HFFc6 (cell line): ENCODE results near the gene SUV39H2. TPM values are rescaled to one million over a fixed set of nuclear protein-coding genes. Genes with fewer than 3 reads are reported as not detected.
A peak's percentile ranks its signal among the peaks of the same experiment; 100 is the strongest.
"Not testable (repeated sequence)": the region's sequence is repeated elsewhere in the genome, so short reads cannot be mapped to it uniquely, and the experiment has no call there.

Experiments
- DNase-seq: peaks from one replicate; pipeline ENCODE4 v3.0.0-alpha.2; 2018
- H3K27ac Mint-ChIP-seq: 2 replicates; pipeline ENCODE4 v1.8.0; 2020; ENCODE audit warnings: mild to moderate bottlenecking, mixed read lengths
- H3K27me3 Mint-ChIP-seq: 2 replicates; pipeline ENCODE4 v1.8.0; 2021; ENCODE audit warnings: mild to moderate bottlenecking, moderate library complexity, mixed read lengths; ENCODE audit not compliant: insufficient read depth
- H3K36me3 Mint-ChIP-seq: 2 replicates; pipeline ENCODE4 v1.8.0; 2021; ENCODE audit warnings: low read depth, mixed read lengths
- H3K4me1 Mint-ChIP-seq: 2 replicates; pipeline ENCODE4 v1.8.0; 2020; ENCODE audit warnings: low read depth, mixed read lengths
- H3K4me3 Mint-ChIP-seq: 2 replicates; pipeline ENCODE4 v1.8.0; 2020; ENCODE audit warnings: mild to moderate bottlenecking, moderate library complexity, mixed read lengths
- H3K9me3 Mint-ChIP-seq: 2 replicates; pipeline ENCODE4 v1.8.0; 2020; ENCODE audit warnings: mild to moderate bottlenecking, mixed read lengths
- total RNA-seq, 6 experiments: library from RNA; stranded (reverse); fragmentation: NEBNext Ultra II Directional; extraction: Animal tissue kit (Norgen Biotek cat#: 25700); gene quantifications; 2 replicates in 1 of 6; 3 replicates in 5 of 6; pipeline ENCODE4 v1.2.3, GENCODE V29; 2021
- TF ChIP-seq, protein P1 (sequence below): fragments of 200-600 bp; sonication (generic); IDR thresholded peaks from 2 replicates; pipeline ENCODE4 v1.5.0; 2021; ENCODE audit warnings: antibody characterized with exemption, mild to moderate bottlenecking

The SUV39H2 gene
- total RNA-seq, 6 experiments from 2014 or later: 8.6 to 18.1 (median 13.9) TPM

DNA sequence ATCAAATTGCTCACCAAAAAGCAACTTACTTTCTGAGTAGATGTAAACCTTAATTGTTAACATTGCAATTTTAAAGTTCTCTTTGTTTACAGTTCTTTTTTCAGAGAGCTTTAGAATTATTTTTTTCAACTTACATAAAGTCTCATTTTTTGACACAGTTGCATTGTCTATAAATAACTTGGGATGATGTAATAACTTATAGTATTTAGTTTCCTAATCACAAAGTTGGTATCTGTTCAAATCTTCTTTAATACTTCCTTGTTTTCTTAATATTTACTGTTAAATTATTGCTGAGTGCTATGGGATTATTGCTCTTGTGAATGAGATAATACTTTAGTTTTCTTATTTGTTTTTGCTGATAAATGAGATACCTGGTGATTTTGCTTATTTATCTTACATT, 18.9 kb upstream of the SUV39H2 start:
- H3K9me3 Mint-ChIP-seq: no peaks in the 10 kb centered on the region
- H3K4me3 Mint-ChIP-seq: no peak overlapping the region
- no peaks in the 10 kb centered on the region for H3K4me1 Mint-ChIP-seq
- peaks cover 6% of the 10 kb centered on the region; the same call in 1 of the 2 replicates for H3K36me3 Mint-ChIP-seq
- H3K27me3 Mint-ChIP-seq: no peaks in the 10 kb centered on the region
- no peak overlapping the region for H3K27ac Mint-ChIP-seq
- no peak for DNase-seq
- TF ChIP-seq, protein P1, sequence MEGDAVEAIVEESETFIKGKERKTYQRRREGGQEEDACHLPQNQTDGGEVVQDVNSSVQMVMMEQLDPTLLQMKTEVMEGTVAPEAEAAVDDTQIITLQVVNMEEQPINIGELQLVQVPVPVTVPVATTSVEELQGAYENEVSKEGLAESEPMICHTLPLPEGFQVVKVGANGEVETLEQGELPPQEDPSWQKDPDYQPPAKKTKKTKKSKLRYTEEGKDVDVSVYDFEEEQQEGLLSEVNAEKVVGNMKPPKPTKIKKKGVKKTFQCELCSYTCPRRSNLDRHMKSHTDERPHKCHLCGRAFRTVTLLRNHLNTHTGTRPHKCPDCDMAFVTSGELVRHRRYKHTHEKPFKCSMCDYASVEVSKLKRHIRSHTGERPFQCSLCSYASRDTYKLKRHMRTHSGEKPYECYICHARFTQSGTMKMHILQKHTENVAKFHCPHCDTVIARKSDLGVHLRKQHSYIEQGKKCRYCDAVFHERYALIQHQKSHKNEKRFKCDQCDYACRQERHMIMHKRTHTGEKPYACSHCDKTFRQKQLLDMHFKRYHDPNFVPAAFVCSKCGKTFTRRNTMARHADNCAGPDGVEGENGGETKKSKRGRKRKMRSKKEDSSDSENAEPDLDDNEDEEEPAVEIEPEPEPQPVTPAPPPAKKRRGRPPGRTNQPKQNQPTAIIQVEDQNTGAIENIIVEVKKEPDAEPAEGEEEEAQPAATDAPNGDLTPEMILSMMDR: no peak

DNA sequence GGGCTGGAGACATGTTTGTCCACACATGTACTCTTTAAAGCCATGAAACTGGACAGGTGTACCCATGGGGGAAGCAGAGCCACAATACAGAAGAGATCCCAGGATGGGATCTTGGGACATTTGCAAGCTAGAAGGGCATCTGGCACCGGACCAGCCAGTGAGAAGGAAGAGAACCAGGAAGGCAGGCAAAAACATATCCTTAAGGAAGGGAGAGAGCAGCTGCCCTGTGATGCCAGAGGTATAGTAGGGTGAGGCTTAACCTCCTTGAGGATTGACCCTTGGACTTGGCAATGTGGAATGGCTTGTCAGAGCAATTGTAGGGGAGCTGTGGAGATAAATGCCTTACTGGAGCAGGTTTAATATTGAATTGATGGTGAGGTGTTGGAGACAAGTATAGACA, 17.9 kb upstream of the SUV39H2 start:
- no peak overlapping the region for H3K4me3 Mint-ChIP-seq
- TF ChIP-seq, protein P1: no peak
- no peaks in the 10 kb centered on the region for H3K9me3 Mint-ChIP-seq
- H3K4me1 Mint-ChIP-seq: no peaks in the 10 kb centered on the region
- no peak overlapping the region for H3K27ac Mint-ChIP-seq
- no peak for DNase-seq
- no peaks in the 10 kb centered on the region for H3K27me3 Mint-ChIP-seq
- peaks cover 10% of the 10 kb centered on the region for H3K36me3 Mint-ChIP-seq

DNA sequence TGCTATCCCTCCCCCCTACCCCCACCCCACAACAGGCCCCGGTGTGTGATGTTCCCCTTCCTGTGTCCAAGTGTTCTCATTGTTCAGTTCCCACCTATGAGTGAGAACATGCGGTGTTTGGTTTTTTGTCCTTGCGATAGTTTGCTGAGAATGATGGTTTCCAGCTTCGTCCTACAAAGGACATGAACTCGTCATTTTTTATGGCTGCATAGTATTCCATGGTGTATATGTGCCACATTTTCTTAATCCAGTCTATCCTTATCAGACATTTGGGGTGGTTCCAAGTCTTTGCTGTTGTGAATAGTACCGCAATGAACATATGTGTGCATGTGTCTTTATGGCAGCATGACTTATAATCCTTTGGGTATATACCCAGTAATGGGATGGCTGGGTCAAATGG, 14.2 kb upstream of the SUV39H2 start:
- H3K27me3 Mint-ChIP-seq, H3K9me3 Mint-ChIP-seq, H3K4me1 Mint-ChIP-seq, DNase-seq, H3K27ac Mint-ChIP-seq, H3K4me3 Mint-ChIP-seq: not testable (repeated sequence)
- peaks cover 11% of the 10 kb centered on the region for H3K36me3 Mint-ChIP-seq

- H3K4me3 Mint-ChIP-seq, DNase-seq, H3K27me3 Mint-ChIP-seq, H3K9me3 Mint-ChIP-seq, H3K4me1 Mint-ChIP-seq, H3K27ac Mint-ChIP-seq: not testable (repeated sequence)
- peaks cover 15% of the 10 kb centered on the region for H3K36me3 Mint-ChIP-seq
Measured at GRCh38 chr10:14864871-14865270, 13.8 kb upstream of the SUV39H2 start.

DNA sequence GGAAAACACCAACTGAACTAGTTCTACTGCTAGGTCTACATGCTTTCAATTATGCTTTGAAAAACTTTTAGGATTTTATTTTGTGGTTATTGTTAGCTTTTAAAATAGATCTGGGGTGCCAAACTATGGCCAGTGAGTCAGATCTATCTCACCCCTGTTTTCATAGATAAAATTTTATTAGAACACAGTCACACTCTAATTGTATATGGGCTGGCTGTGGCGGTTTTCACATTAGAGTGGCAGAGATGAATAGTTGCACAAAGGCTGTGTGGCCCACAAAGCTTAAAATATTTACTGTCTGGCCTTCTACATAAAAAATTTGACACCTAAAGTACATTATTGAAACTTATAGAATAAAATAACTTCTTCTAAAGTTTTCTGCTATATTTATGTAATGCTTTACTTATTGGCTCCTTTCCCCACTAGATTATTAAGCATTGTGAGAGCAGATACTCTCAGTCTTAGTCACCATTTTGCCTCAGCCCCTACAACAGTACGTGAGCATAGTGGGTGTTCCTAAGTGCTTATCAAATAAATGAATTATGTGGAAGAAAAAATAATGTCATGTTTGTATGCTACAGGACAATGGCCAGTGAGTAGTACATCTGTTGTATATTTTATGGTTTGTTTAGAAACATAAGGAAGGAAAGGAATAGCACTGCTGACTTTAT, 5.4 kb upstream of the SUV39H2 start:
- Mint-ChIP-seq H3K4me1 (peaks cover 38% of the 10 kb centered on the region), H3K27ac (peak overlapping the region; percentile 56), H3K9me3 (no peaks in the 10 kb centered on the region), H3K36me3 (peaks cover 17% of the 10 kb centered on the region; the same call in 1 of the 2 replicates), H3K27me3 (no peaks in the 10 kb centered on the region), H3K4me3 (peak overlapping the region; percentile 30; the same call in 1 of the 2 replicates)
- DNase-seq: peak; percentile 65
- TF ChIP-seq, protein P1: no peak

DNA sequence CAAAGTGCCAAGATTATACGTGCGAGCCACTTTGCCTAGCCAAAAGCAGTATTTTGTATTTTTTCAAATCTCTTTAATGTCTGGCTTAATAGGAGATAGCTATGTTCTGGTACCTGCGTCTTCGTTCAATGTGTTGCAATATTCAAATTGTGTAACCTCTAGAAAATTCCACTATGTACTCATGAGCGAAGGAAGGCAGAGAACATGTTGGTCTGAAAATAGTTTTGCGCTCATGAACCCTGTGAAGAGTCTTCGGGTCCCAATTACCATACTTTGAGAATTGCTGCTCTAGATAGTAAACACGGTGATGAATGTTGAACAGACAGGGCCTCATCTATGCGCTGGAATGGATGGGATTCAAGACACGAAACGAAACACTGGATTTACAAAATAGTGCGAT, 2.7 kb upstream of the SUV39H2 start:
- peaks cover 48% of the 10 kb centered on the region for H3K4me1 Mint-ChIP-seq
- TF ChIP-seq, protein P1: no peak
- H3K27me3 Mint-ChIP-seq: no peaks in the 10 kb centered on the region
- H3K27ac Mint-ChIP-seq: no peak overlapping the region
- H3K9me3 Mint-ChIP-seq: no peaks in the 10 kb centered on the region
- no peak overlapping the region for H3K4me3 Mint-ChIP-seq
- no peak for DNase-seq
- H3K36me3 Mint-ChIP-seq: peaks cover 6% of the 10 kb centered on the region; the same call in 1 of the 2 replicates
